Left kidney (tissue), 2 donors: ENCODE results near the gene HDAC4. TPM values are rescaled to one million over a fixed set of nuclear protein-coding genes. Genes with fewer than 3 reads are reported as not detected.

ENCODE experiments used
- DNase-seq: peaks from one replicate; pipeline ENCODE4 v3.0.0-alpha.2; 2013
- polyA plus RNA-seq: library from polyadenylated mRNA; unstranded; fragments of 120-200 nt; gene quantifications from one replicate; pipeline ENCODE4 v1.2.1, GENCODE V29; 2013; ENCODE audit not compliant: insufficient read length

HDAC4 gene
- polyA plus RNA-seq, 1 donor: 13.3 TPM

GRCh38 chr2:239065537-239065936, 335.3 kb downstream of the HDAC4 start:
- DNase-seq: no peak

DNA sequence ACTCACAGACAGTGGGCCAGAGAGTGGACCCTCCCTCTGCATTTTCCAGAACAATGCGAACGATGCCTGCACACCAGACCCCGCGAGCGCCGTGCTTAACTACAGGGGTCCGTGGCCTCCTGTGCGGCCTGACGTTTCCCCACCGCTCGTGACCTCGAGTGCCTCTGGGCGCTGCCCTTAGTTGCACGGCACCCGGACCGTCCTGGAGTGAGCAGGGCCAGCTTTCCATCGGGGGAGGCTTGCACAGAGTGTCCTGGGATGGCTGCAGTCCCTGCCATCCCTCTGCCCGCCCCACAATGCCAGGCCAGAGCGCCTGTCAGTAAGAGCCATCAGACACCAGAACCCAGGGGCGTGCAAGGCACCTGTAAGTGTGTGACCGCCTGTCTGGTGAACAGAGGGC, 335.9 kb downstream of the HDAC4 start:
- no peak for DNase-seq

GRCh38 chr2:239064253-239064652, 336.6 kb downstream of the HDAC4 start:
- DNase-seq: no peak

DNA sequence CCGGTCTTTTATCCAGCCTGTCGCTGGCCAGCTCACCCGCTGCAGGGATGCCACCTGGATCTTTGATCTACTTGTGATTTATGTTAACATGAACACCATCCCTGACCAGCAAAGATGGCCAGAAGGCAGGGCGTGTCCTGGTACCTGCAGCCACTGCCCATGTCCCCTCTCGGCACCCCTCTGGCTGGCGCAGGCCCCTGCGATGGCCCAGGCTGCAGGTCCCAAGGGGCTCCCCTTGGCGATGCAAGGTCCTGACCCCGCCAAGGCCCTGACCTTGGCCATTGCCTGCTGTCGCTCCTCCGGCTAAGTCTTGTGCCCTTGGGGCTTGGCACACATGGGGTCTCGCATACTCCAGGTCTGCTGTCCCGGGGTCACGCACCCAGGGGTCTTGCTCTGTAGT, 338.1 kb downstream of the HDAC4 start:
- no peak for DNase-seq

GRCh38 chr2:239061824-239062570, 338.8 kb downstream of the HDAC4 start:
- DNase-seq: no peak

DNA sequence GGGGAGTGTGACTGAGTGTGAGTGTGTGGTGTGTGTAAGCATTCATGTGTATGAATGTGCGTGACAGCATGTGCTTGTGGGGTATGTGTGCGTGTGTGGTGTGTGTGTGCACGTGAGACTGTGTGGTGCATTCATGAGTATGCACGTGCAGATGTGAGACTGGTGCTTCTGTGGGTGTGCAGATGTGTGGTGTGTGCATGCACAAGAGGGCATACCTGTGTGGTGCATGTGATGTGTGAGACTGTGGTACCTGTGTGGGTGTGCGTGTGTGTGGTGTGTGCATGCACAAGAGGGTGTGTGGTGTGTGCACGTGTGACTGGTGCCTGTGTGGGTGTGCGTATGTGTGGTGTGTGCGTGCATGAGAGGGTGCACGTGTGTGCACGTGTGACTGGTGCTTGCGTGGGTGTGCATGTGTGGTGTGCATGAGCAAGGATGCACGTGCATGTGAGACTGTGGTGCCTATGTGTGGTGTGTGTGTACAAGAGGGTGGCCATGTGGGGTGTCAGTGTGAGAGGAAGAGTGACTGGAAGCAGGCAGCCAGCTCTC, 339.6 kb downstream of the HDAC4 start:
- no peak for DNase-seq

- DNase-seq: no peak
Measured at GRCh38 chr2:239060676-239061075, 340.1 kb downstream of the HDAC4 start.

- DNase-seq: no peak
Measured at GRCh38 chr2:239059854-239060253, 341.0 kb downstream of the HDAC4 start.

GRCh38 chr2:239058766-239059165, 342.1 kb downstream of the HDAC4 start:
- no peak for DNase-seq

DNA sequence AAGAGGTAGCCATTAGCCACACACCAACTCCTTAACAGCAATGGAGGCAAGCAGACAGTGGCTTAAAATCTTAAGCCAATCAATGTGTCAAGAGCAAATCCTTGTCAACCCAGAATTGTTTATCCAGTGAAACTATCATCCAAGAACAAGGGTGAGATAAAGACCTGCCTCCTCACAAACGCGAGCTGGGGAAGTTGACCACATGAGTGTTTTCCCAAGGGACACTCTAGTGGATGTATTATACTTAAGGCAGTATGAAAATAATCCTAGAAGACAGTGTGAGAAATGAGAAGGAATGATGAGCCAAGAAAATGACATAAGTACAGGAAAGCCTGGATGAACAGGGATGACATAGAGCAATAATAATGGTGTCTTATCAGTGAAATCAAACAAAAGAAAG, 343.3 kb downstream of the HDAC4 start:
- no peak for DNase-seq

DNA sequence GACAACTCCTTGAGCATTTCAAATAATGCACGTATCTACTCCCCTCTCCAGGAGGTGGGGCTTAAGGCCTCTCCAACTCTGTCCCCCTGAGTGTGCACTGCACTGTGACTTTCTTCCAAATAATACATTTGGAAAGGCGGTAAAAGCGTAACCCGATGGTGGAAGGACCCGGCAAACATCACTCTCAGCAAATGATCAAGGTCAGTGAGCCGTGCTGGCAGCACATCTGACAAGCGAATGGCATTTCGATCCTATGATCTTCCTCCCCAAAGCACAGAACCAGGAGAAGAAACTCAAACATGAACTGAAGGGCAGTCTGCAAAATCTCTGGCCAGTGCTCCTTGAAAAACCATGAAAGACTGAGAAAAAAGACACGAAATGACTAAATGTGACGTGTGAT, 344.2 kb downstream of the HDAC4 start:
- DNase-seq: no peak

GRCh38 chr2:239055756-239056493, 344.9 kb downstream of the HDAC4 start:
- DNase-seq: no peak

DNA sequence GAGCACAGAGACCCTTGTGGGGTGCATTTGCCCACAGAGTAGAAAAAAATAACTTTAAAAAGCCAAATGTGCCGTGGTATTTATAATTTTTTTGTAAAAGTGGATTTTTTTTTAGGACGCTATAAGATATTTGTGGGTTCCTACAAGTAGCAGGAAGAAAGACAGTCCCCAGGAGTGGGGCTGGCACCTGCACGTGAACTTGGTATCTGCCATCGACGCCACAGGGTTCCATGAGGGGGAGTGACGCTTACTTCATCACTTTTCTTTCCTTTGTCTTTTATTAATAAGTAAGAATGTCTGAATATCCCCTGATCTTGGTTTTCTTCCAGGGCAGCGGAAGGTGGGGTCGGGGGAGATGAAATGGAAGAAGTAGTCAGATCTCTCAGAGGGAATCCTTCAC, 345.9 kb downstream of the HDAC4 start:
- no peak for DNase-seq

DNA sequence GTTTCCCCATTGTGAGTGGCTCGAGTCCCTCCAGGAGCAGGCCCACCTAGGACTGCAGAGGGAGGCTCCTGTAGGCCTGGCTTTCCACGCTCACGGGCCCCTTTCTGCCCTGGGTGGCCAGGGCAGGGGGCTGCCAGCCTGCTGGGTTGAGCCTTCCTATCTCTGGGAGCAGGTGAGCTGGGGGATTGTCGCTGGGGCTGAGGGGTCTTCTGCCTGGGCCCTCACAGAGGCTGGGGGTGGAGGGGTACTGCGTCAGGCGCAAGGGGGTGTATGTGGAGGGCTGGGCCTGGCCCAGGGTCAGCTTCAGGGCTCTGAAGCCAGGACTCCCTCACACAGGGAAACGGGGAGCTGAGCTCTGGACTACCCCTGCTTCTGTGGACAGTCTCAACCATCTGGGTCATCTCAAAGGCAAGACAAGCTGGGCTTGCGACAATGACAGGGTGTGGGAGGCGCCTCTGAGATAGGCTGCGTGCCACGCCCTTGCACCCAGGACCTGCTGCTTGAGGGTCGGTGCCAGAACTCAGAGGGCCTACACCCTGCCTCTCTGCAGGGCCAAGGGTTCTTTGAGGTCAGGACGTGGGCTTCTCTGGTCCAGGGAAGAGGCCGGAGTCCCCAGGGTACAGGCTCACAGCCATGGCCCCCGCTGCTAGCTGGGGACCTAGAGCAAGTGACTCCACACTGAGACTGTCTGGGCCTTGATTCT, 346.9 kb downstream of the HDAC4 start:
- no peak for DNase-seq

GRCh38 chr2:239052798-239053665, 347.8 kb downstream of the HDAC4 start:
- DNase-seq: no peak

- no peak for DNase-seq
Measured at GRCh38 chr2:239051891-239052445, 348.9 kb downstream of the HDAC4 start.

DNA sequence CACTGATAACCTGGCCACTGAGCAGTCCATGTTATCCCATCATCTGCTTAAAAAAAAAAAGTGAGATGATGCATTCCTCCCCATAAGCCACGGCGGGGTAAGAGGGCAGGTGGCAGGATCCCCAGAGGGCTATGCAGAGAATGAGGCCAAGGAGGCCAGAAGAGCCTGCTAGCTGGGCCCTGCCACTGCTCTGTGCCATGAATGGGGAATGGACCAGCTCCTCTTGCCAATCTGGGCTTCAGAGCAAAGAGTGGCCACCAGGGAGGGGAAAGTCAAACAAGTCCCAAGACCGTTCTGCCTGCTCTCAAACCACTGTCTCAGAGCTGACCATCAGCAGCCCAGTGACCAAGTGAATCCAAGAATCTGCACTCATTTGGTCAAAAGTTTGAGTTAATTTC, 350.6 kb downstream of the HDAC4 start:
- DNase-seq: no peak

- DNase-seq: no peak
Measured at GRCh38 chr2:239049421-239050251, 351.2 kb downstream of the HDAC4 start.

- DNase-seq: no peak
Measured at GRCh38 chr2:239048736-239049135, 352.1 kb downstream of the HDAC4 start.

- DNase-seq: no peak
Measured at GRCh38 chr2:239047861-239048260, 353.0 kb downstream of the HDAC4 start.

DNA sequence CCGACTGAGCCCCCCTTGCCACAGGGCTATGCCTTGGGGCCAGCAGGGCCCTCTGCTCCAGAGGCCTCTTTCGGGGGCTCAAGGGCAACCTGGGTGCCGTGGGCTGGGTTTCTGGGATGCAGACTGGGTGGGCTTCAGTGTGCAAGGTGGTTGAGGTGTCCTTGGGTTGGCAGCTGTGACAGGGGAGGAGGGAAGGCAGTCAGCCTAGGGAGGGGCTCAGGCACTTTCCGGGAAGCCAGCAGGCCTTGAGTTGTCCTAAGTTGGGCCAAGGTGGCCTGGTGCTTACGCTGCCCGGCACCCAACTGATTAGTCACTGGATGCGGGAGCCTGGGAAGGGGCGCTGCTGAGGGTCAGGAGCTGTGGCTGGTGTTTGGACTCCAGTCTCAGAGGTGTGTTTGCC, 353.4 kb downstream of the HDAC4 start:
- no peak for DNase-seq
